ENCODE results near the gene C1orf21. TPM values are rescaled to one million over a fixed set of nuclear protein-coding genes. Genes with fewer than 3 reads are reported as not detected.

Gene C1orf21
- total and polyA plus RNA-seq, 2 donors (not counting 3 experiments of a cell fraction or from before 2014, with no cell fraction given) = 0.79 to 8.5 TPM

GRCh38 chr1:184635980-184636431 is 249.2 kb downstream of the C1orf21 start:
- POLR2A ChIA-PET = no interaction called here
- intact Hi-C loops (cut with micrococcal nuclease) (no loop called here), dilution Hi-C loops (cut with MboI; ENCODE audit: extremely low pct_ligation_motif_present, low sequenced_read_pairs) (no loop called here)
- H4K20me1 ChIP-seq (replicated peaks; ENCODE audit: control insufficient read depth, extremely low read depth, insufficient read depth, low read length) = no peaks in the 10 kb centered on the region
- no peaks in the 10 kb centered on the region for H3K4me1 ChIP-seq (ENCODE audit: control insufficient read depth, extremely low read depth, insufficient read depth, low read length)
- H3K79me2 ChIP-seq (ENCODE audit: control insufficient read depth, insufficient read depth, low read length) = no peaks in the 10 kb centered on the region
- H3K9ac ChIP-seq (replicated peaks; ENCODE audit: extremely low read depth, insufficient read depth, low read length) = no peak overlapping the region
- TF ChIP-seq POLR2AphosphoS5 (IDR thresholded peaks at IDR 0.05; ENCODE audit: insufficient read depth, low read depth, low read length) (no peak), MYC (IDR thresholded peaks at IDR 0.05; ENCODE audit: low read depth, low read length) (no peak), EZH2 (IDR thresholded peaks at IDR 0.05; ENCODE audit: borderline replicate concordance, low read depth, low read length, severe bottlenecking) (no peak), MAX (IDR thresholded peaks at IDR 0.05; ENCODE audit: insufficient read depth, insufficient read length) (no peak), FOS (IDR thresholded peaks at IDR 0.05; ENCODE audit: borderline replicate concordance, insufficient read depth, low read length) (no peak), POLR2A (IDR thresholded peaks at IDR 0.05; ENCODE audit: low read depth, low read length) (no peak), JUN (IDR thresholded peaks at IDR 0.05; ENCODE audit: borderline replicate concordance, insufficient read depth, insufficient read length, low read depth) (no peak), CTCF (IDR thresholded peaks at IDR 0.05; ENCODE audit: extremely low read depth in 1 of 2, insufficient read depth in 1 of 2, low read depth in 1 of 2, low read length in 2 of 2) (no peak), GATA2 (IDR thresholded peaks at IDR 0.05; ENCODE audit: insufficient read depth, insufficient read length, low read depth, low read length) (no peak)
- no peak overlapping the region for H3K4me3 ChIP-seq (replicated peaks in 1 of 3; ENCODE audit: insufficient read depth in 1 of 3, low read depth in 1 of 3, low read length in 3 of 3)
- H3K27me3 ChIP-seq (ENCODE audit: control insufficient read depth in 2 of 2, insufficient read depth in 2 of 2, low read length in 2 of 2) = no peaks in the 10 kb centered on the region
- BruUV-seq (replicated peaks) = no TSS peak
- no peak overlapping the region for H2AFZ ChIP-seq (ENCODE audit: low read depth, low read length)
- CTCF ChIA-PET = interaction anchor here (1.0 kb wide), 1 partner anchor 28 kb away, joined by 3 read pairs; no protein-coding TSS in a partner anchor
- no peak overlapping the region for H3K4me2 ChIP-seq (ENCODE audit: insufficient read depth, low read length)
- no peaks in the 10 kb centered on the region for H3K36me3 ChIP-seq (ENCODE audit: control insufficient read depth in 2 of 2, extremely low read depth in 1 of 2, insufficient read depth in 2 of 2, low read length in 2 of 2)
- no peak overlapping the region for H3K27ac ChIP-seq (ENCODE audit: insufficient read depth, low read depth, low read length)
- DNase-seq (ENCODE audit: low read depth, low spot score) (no peak), FAIRE-seq (no peak)
- no peaks in the 10 kb centered on the region for H3K9me3 ChIP-seq (replicated peaks; ENCODE audit: control insufficient read depth, insufficient read depth, low read length)
- no peaks in the 10 kb centered on the region for H3K9me1 ChIP-seq (replicated peaks; ENCODE audit: control insufficient read depth, extremely low read depth, insufficient read depth, low read length)
